AG08396 (cell line): Measurements from ENCODE around the gene RGS19.

Experiments
- DNase-seq: peaks from one replicate; pipeline ENCODE4 v3.0.0; 2012; ENCODE audit warnings: low spot score, mixed read lengths

RGS19 gene

GRCh38 chr20:64035066-64035932 is 44.0 kb downstream of the RGS19 start:
- DNase-seq = no peak

- no peak for DNase-seq
These were observed 45.3 kb downstream of the RGS19 start for GRCh38 chr20:64033981-64034493.

- no peak for DNase-seq
These were observed 46.4 kb downstream of the RGS19 start for GRCh38 chr20:64032706-64033624.

GRCh38 chr20:64031822-64032314 is 47.5 kb downstream of the RGS19 start:
- DNase-seq = no peak

GRCh38 chr20:64030371-64031134 is 48.8 kb downstream of the RGS19 start:
- DNase-seq = no peak

GRCh38 chr20:64029293-64030117 is 49.8 kb downstream of the RGS19 start:
- DNase-seq = no peak

GRCh38 chr20:64027981-64028685 is 51.2 kb downstream of the RGS19 start:
- DNase-seq = no peak

GRCh38 chr20:64025826-64026412 is 53.4 kb downstream of the RGS19 start:
- no peak for DNase-seq

GRCh38 chr20:64025101-64025825 is 54.1 kb downstream of the RGS19 start:
- DNase-seq = no peak

GRCh38 chr20:64024141-64024990 is 55.0 kb downstream of the RGS19 start:
- no peak for DNase-seq

GRCh38 chr20:64023361-64024140 is 55.8 kb downstream of the RGS19 start:
- no peak for DNase-seq
